NCI-H1417 treated with DMSO at 0.1 percent for 48 hours (cell line): ENCODE data around the gene E2F6.
A peak's percentile ranks its signal among the peaks of the same experiment; 100 is the strongest.

Experiments
- DNase-seq: peaks from one replicate; lab custom pipeline; 2025; lab: John Stamatoyannopoulos, UW

Gene E2F6

GRCh38 chr2:11465485-11466306 lies at the start of gene E2F6:
E2F6 (minus strand) TSS chr2:11466161; CDS start chr2:11465879, 282 bp downstream.
- DNase-seq = peak; percentile 78

- DNase-seq = no peak
These were observed 49.6 kb upstream of the E2F6 start for GRCh38 chr2:11515490-11515981.

GRCh38 chr2:11514904-11515303 lies 48.9 kb upstream of the E2F6 start:
- no peak for DNase-seq

- no peak for DNase-seq
These were observed 48.2 kb upstream of the E2F6 start for GRCh38 chr2:11514081-11514730.

- DNase-seq = no peak
These were observed 47.4 kb upstream of the E2F6 start for GRCh38 chr2:11513319-11513718.

GRCh38 chr2:11512431-11512830 lies 46.5 kb upstream of the E2F6 start:
- DNase-seq = no peak

- DNase-seq = no peak
These were observed 43.8 kb upstream of the E2F6 start for GRCh38 chr2:11509657-11510360.

- DNase-seq = no peak
These were observed 42.3 kb upstream of the E2F6 start for GRCh38 chr2:11508279-11508678.

GRCh38 chr2:11507517-11507916 lies 41.6 kb upstream of the E2F6 start:
- no peak for DNase-seq

- DNase-seq = no peak
These were observed 40.6 kb upstream of the E2F6 start for GRCh38 chr2:11506611-11506969.

GRCh38 chr2:11505652-11506610 lies 40.0 kb upstream of the E2F6 start:
- DNase-seq = no peak

GRCh38 chr2:11503354-11503927 lies 37.5 kb upstream of the E2F6 start:
- DNase-seq = no peak

GRCh38 chr2:11502740-11503292 lies 36.9 kb upstream of the E2F6 start:
- no peak for DNase-seq

GRCh38 chr2:11500702-11501303 lies 34.8 kb upstream of the E2F6 start:
- no peak for DNase-seq

GRCh38 chr2:11499081-11499743 lies 33.3 kb upstream of the E2F6 start:
- DNase-seq = no peak

- DNase-seq = no peak
These were observed 32.6 kb upstream of the E2F6 start for GRCh38 chr2:11498543-11499034.

- no peak for DNase-seq
These were observed 30.1 kb upstream of the E2F6 start for GRCh38 chr2:11495844-11496681.

GRCh38 chr2:11494310-11494709 lies 28.3 kb upstream of the E2F6 start:
- no peak for DNase-seq

GRCh38 chr2:11493282-11493681 lies 27.3 kb upstream of the E2F6 start:
- no peak for DNase-seq
